Neural progenitor cell (in vitro differentiated cells): ENCODE measurements around the gene ATG10. TPM values are rescaled to one million over a fixed set of nuclear protein-coding genes. Genes with fewer than 3 reads are reported as not detected.

ENCODE experiments used
- DNase-seq: peaks from one replicate; pipeline ENCODE4 v3.0.0-alpha.2; 2016; ENCODE audit warnings: low spot score
- H2AFZ ChIP-seq: fragments of 200-600 bp; sonication (generic); replicated peaks from 2 replicates; pipeline ENCODE4 v1.6.1; 2016; ENCODE audit warnings: antibody characterized with exemption
- H3F3A ChIP-seq: fragments of 200-600 bp; sonication (generic); 2 replicates; pipeline ENCODE4 v1.6.1; 2016; ENCODE audit warnings: antibody characterized with exemption, low read depth
- H3K27ac ChIP-seq: fragments of 200-600 bp; sonication (generic); 2 replicates; pipeline ENCODE4 v1.5.1; 2016; ENCODE audit warnings: mild to moderate bottlenecking
- H3K27me3 ChIP-seq: fragments of 200-600 bp; sonication (generic); 2 replicates; pipeline ENCODE4 v1.6.1; 2016; ENCODE audit warnings: mild to moderate bottlenecking, moderate library complexity
- H3K36me3 ChIP-seq: fragments of 200-600 bp; sonication (generic); 2 replicates; pipeline ENCODE4 v1.5.1; 2016
- H3K4me1 ChIP-seq: fragments of 200-600 bp; sonication (generic); 2 replicates; pipeline ENCODE4 v1.6.1; 2016; ENCODE audit warnings: mixed run types
- H3K4me2 ChIP-seq: fragments of 200-600 bp; sonication (generic); 2 replicates; pipeline ENCODE4 v1.6.1; 2016
- H3K4me3 ChIP-seq: fragments of 200-600 bp; sonication (generic); 2 replicates; pipeline ENCODE4 v1.5.1; 2016
- H3K79me2 ChIP-seq: fragments of 200-600 bp; sonication (generic); 2 replicates; pipeline ENCODE4 v1.6.1; 2016; ENCODE audit warnings: low read depth
- H3K9ac ChIP-seq: fragments of 200-600 bp; sonication (generic); 2 replicates; pipeline ENCODE4 v1.6.1; 2016
- H3K9me3 ChIP-seq: fragments of 200-600 bp; sonication (generic); 2 replicates; pipeline ENCODE4 v1.5.1; 2016; ENCODE audit warnings: low read depth
- H4K20me1 ChIP-seq: fragments of 200-600 bp; sonication (generic); 2 replicates; pipeline ENCODE4 v1.6.1; 2016; ENCODE audit warnings: low read depth
- H3K27ac Mint-ChIP-seq: 3 replicates; pipeline ENCODE4 v1.8.0; 2021; ENCODE audit warnings: mixed read lengths
- H3K27me3 Mint-ChIP-seq: 2 replicates; pipeline ENCODE4 v1.8.0; 2022; ENCODE audit warnings: low read depth, mild to moderate bottlenecking, inconsistent platforms, moderate library complexity, mixed read lengths; ENCODE audit not compliant: insufficient read depth
- H3K36me3 Mint-ChIP-seq: 3 replicates; pipeline ENCODE4 v1.8.0; 2021; ENCODE audit warnings: mixed read lengths
- H3K4me1 Mint-ChIP-seq: 3 replicates; pipeline ENCODE4 v1.8.0; 2021; ENCODE audit warnings: mixed read lengths
- H3K4me3 Mint-ChIP-seq: 3 replicates; pipeline ENCODE4 v1.8.0; 2021; ENCODE audit warnings: mild to moderate bottlenecking, moderate library complexity, mixed read lengths
- H3K9me3 Mint-ChIP-seq: 3 replicates; pipeline ENCODE4 v1.8.0; 2020; ENCODE audit warnings: mixed read lengths
- EZH2 ChIP-seq: fragments of 200-600 bp; sonication (generic); IDR thresholded peaks from 2 replicates; pipeline ENCODE4 v1.6.1; 2017; ENCODE audit warnings: antibody characterized with exemption, mild to moderate bottlenecking, moderate library complexity
- EZH2phosphoT487 ChIP-seq: fragments of 200-600 bp; sonication (generic); IDR thresholded peaks from 2 replicates; pipeline ENCODE4 v1.6.1; 2017; ENCODE audit warnings: antibody characterized with exemption
- total RNA-seq: library from RNA; depleted of rRNA; stranded (reverse); fragments of >200 nt; gene quantifications from 2 replicates; pipeline ENCODE4 v1.2.3, GENCODE V29; 2015; ENCODE audit warnings: low replicate concordance
- TF ChIP-seq, protein P1 (sequence below): fragments of 200-600 bp; sonication (generic); IDR thresholded peaks from 2 replicates; pipeline ENCODE4 v1.5.1; 2017; ENCODE audit warnings: antibody characterized with exemption, mild to moderate bottlenecking

Gene ATG10
- total RNA-seq, 1 donor from 2014 or later, result 13.4 TPM

DNA sequence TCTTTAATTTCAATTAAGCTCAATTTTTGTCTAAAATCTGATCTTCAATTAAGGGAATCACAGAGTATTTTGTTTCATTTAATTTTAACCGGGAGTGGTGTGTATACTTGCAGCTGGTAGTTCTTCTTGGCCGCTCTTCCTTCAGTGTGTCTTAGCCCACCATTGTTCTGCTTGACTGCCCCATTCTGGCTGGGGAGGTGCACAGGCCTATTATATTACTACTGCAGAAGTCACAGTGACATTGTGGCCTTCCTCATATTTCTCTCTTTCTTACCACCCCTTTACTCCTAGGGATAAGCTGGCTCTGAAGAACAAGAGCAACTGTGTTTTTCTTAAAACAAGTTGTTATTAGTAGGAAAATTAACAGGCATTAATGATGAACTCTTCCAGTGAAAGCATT lies 123.7 kb downstream of the ATG10 start:
- peaks cover 16% of the 10 kb centered on the region for H3K9me3 Mint-ChIP-seq
- peaks cover 9% of the 10 kb centered on the region for H3K9me3 ChIP-seq

GRCh38 chr5:82096249-82096648 lies 124.4 kb downstream of the ATG10 start:
- H4K20me1 ChIP-seq, result no peaks in the 10 kb centered on the region
- Mint-ChIP-seq H3K36me3 (no peaks in the 10 kb centered on the region), H3K9me3 (peaks cover 16% of the 10 kb centered on the region), H3K4me1 (peaks cover 12% of the 10 kb centered on the region), H3K27ac (no peak overlapping the region), H3K4me3 (no peak overlapping the region), H3K27me3 (no peaks in the 10 kb centered on the region)
- H3K27ac ChIP-seq, result no peak overlapping the region
- H3K9ac ChIP-seq, result no peak overlapping the region
- DNase-seq, result no peak
- H3K27me3 ChIP-seq, result no peaks in the 10 kb centered on the region
- TF ChIP-seq EZH2 (no peak), EZH2phosphoT487 (no peak)
- TF ChIP-seq, protein P1, sequence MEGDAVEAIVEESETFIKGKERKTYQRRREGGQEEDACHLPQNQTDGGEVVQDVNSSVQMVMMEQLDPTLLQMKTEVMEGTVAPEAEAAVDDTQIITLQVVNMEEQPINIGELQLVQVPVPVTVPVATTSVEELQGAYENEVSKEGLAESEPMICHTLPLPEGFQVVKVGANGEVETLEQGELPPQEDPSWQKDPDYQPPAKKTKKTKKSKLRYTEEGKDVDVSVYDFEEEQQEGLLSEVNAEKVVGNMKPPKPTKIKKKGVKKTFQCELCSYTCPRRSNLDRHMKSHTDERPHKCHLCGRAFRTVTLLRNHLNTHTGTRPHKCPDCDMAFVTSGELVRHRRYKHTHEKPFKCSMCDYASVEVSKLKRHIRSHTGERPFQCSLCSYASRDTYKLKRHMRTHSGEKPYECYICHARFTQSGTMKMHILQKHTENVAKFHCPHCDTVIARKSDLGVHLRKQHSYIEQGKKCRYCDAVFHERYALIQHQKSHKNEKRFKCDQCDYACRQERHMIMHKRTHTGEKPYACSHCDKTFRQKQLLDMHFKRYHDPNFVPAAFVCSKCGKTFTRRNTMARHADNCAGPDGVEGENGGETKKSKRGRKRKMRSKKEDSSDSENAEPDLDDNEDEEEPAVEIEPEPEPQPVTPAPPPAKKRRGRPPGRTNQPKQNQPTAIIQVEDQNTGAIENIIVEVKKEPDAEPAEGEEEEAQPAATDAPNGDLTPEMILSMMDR, result no peak
- H2AFZ ChIP-seq, result no peak overlapping the region
- H3K4me3 ChIP-seq, result no peak overlapping the region
- H3K4me1 ChIP-seq, result no peaks in the 10 kb centered on the region
- peaks cover 5% of the 10 kb centered on the region for H3F3A ChIP-seq
- H3K9me3 ChIP-seq, result peaks cover 9% of the 10 kb centered on the region
- no peak overlapping the region for H3K4me2 ChIP-seq
- no peaks in the 10 kb centered on the region for H3K36me3 ChIP-seq
- no peaks in the 10 kb centered on the region for H3K79me2 ChIP-seq

More for the DNA sequence above, 123.7 kb downstream of the ATG10 start:
- Mint-ChIP-seq H3K36me3 (no peaks in the 10 kb centered on the region), H3K4me3 (no peak overlapping the region), H3K4me1 (peaks cover 9% of the 10 kb centered on the region), H3K27me3 (no peaks in the 10 kb centered on the region), H3K27ac (no peak overlapping the region)
- TF ChIP-seq EZH2phosphoT487 (no peak), EZH2 (no peak)
- TF ChIP-seq, protein P1, result no peak
- Histone ChIP-seq H3K79me2 (no peaks in the 10 kb centered on the region), H3F3A (peaks cover 3% of the 10 kb centered on the region), H3K9ac (no peak overlapping the region), H4K20me1 (no peaks in the 10 kb centered on the region), H3K27ac (no peak overlapping the region), H3K27me3 (no peaks in the 10 kb centered on the region), H3K36me3 (no peaks in the 10 kb centered on the region), H3K4me2 (no peak overlapping the region), H3K4me1 (no peaks in the 10 kb centered on the region), H2AFZ (no peak overlapping the region), H3K4me3 (no peak overlapping the region)
- no peak for DNase-seq

DNA sequence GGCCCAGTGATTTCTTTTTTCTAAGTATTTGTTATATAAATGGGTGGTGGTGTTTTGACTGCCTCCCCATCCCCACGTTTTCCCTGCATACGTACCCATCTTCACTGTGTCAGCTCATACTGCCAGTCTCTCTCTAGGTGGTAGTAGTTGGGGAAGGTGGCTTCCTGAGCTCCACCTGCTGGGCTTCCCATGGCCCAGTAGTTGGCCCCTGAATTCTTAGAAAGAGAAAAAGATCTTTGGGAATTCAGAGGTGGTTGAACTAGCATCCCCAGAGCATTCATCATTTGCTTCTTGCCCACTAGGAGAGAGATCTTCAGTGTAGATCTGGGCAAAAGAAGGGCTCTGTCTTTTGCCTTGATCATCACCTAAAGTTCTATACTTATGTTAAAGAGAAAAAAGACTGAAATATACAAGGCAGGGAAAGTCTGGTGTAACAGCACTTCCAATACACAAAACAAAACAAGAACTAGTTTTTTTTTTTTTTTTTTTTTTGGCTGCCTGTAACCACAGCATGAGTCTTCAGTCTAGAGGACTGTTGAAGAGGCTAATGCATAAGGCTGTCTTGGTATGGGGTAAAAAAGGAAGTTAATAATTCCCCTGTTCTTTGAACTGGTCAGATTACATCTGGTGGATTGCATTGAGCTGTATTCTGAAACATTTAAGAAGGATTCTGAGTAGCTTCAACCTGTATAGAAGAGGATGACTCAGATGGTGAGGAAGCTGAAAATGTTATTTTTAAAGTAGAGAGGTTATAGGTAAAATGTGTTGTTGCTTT lies 128.7 kb downstream of the ATG10 start:
- Histone ChIP-seq H3K79me2 (no peaks in the 10 kb centered on the region), H3K9ac (no peak overlapping the region), H3K27me3 (no peaks in the 10 kb centered on the region), H3K36me3 (no peaks in the 10 kb centered on the region), H2AFZ (no peak overlapping the region), H3K4me1 (peaks cover 3% of the 10 kb centered on the region), H3K27ac (no peak overlapping the region), H4K20me1 (no peaks in the 10 kb centered on the region), H3K4me3 (no peak overlapping the region), H3F3A (peaks cover 6% of the 10 kb centered on the region), H3K9me3 (no peaks in the 10 kb centered on the region), H3K4me2 (no peak overlapping the region)
- H3K27ac Mint-ChIP-seq, result no peak overlapping the region
- H3K36me3 Mint-ChIP-seq, result no peaks in the 10 kb centered on the region
- H3K9me3 Mint-ChIP-seq, result no peaks in the 10 kb centered on the region
- no peak overlapping the region for H3K4me3 Mint-ChIP-seq
- TF ChIP-seq, protein P1, result no peak
- TF ChIP-seq EZH2phosphoT487 (no peak), EZH2 (no peak)
- H3K27me3 Mint-ChIP-seq, result no peaks in the 10 kb centered on the region
- H3K4me1 Mint-ChIP-seq, result peaks cover 10% of the 10 kb centered on the region
- DNase-seq, result no peak
